K562 (cell line): ENCODE results near the gene SH3TC1.

Experiments
- ETV1 ChIP-seq: fragments of 450-650 bp; conservative IDR thresholded peaks from 2 replicates; pipeline ENCODE4 v1.6.1; 2016; ENCODE audit warnings: missing genetic modification characterization, control low read depth, low read depth, missing compliant biosample characterization
- USF2 ChIP-seq: sonication (generic); formaldehyde crosslinking; IDR thresholded peaks from 2 replicates; pipeline ENCODE4 v1.5.0; 2020; ENCODE audit warnings: missing genetic modification reagents
- ZNF134 ChIP-seq: fragments of 250-450 bp; sonication (Bioruptor Pico); conservative IDR thresholded peaks from 2 replicates; pipeline ENCODE4 v1.4.0; 2020

- no peak for TF ChIP-seq ETV1 (tag)
- TF ChIP-seq USF2 (CRISPR knock-in tag) = no peak
- TF ChIP-seq ZNF134 (CRISPR knock-in tag) = no peak
These were observed 26.8 kb upstream of the SH3TC1 start for GRCh38 chr4:8171984-8172924.
